ENCODE measurements around the gene PRKCH. TPM values are rescaled to one million over a fixed set of nuclear protein-coding genes. Genes with fewer than 3 reads are reported as not detected.

Gene PRKCH
- total and polyA plus RNA-seq, 9 of the 15 experiments (the other 6 are each of a cell fraction or from before 2014, with no cell fraction given), result 0.61 to 4.4 (median 4.0) TPM

DNA sequence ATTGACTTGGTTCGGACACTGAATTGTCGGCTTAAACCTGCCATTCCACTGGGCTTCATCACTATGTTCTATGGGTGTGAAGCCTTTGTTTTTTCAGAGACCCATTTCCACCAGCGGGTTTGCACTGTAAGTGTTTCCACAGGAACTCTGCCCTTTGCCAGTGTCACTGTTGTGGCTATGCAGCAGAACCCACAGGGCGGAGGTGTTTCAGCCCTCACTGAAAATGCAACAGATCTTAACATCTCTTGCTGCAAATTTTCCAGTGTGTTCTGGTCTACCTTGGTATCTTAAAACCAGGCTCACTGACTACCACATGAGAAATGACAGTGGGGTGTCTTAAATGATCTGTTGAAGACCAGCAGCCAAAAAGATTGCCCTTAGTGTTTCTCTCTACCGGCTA lies 21.1 kb downstream of the PRKCH start:
- H2AFZ ChIP-seq (ENCODE audit: low read depth, low read length), result peak overlapping the region; percentile 87
- no TSS peak for BruUV-seq (replicated peaks)
- ATAC-seq (no peak; the same call in none of the 3 replicates), FAIRE-seq (no peak), DNase-seq (ENCODE audit: extremely low read depth in 1 of 4, low spot score in 3 of 4) (no peak)
- WGBS (ENCODE audit: insufficient coverage, low coverage, missing lambda C conversion rate), result 37% methylated on average over 5 of the region's 5 CpGs
- peaks cover 3% of the 10 kb centered on the region; the same call in 1 of the 3 replicates for H3K79me2 ChIP-seq (ENCODE audit: control insufficient read depth, insufficient read depth, low read length)
- no peaks in the 10 kb centered on the region for H3K9me1 ChIP-seq (ENCODE audit: control insufficient read depth, insufficient read depth, low read length)
- H3K9ac ChIP-seq (ENCODE audit: insufficient read depth in 1 of 2, low read depth in 2 of 2, low read length in 2 of 2), result peak overlapping the region in 1 of 2 experiments; percentile 53; a peak in 2 of 4 replicates
- intact Hi-C loops (cut with micrococcal nuclease), result no loop called here
- H3K27ac ChIP-seq (ENCODE audit: extremely low read depth, low read depth, low read length), result peak overlapping the region; percentile 85
- peak overlapping the region; percentile 77 for H3K4me2 ChIP-seq (ENCODE audit: insufficient read depth, low read length)
- H3K4me1 ChIP-seq (replicated peaks in 1 of 2; ENCODE audit: control insufficient read depth in 2 of 2, insufficient read depth in 2 of 2, low read length in 2 of 2), result peaks cover 9 to 32% of the 10 kb centered on the region in 2 experiments; a peak in 3 of 5 replicates
- CTCF ChIA-PET (ENCODE audit: low intra/inter-chr PET ratio), result no interaction called here
- POLR2A ChIA-PET, result interaction anchor here (1.2 kb wide), 1 partner anchor 12 kb away, joined by 3 read pairs; no protein-coding TSS in a partner anchor
- in situ Hi-C loops (cut with MboI), result no loop called here
- H3K9me3 ChIP-seq (replicated peaks; ENCODE audit: control insufficient read depth, insufficient read depth, low read depth, low read length), result no peaks in the 10 kb centered on the region
- TF ChIP-seq, protein P1, sequence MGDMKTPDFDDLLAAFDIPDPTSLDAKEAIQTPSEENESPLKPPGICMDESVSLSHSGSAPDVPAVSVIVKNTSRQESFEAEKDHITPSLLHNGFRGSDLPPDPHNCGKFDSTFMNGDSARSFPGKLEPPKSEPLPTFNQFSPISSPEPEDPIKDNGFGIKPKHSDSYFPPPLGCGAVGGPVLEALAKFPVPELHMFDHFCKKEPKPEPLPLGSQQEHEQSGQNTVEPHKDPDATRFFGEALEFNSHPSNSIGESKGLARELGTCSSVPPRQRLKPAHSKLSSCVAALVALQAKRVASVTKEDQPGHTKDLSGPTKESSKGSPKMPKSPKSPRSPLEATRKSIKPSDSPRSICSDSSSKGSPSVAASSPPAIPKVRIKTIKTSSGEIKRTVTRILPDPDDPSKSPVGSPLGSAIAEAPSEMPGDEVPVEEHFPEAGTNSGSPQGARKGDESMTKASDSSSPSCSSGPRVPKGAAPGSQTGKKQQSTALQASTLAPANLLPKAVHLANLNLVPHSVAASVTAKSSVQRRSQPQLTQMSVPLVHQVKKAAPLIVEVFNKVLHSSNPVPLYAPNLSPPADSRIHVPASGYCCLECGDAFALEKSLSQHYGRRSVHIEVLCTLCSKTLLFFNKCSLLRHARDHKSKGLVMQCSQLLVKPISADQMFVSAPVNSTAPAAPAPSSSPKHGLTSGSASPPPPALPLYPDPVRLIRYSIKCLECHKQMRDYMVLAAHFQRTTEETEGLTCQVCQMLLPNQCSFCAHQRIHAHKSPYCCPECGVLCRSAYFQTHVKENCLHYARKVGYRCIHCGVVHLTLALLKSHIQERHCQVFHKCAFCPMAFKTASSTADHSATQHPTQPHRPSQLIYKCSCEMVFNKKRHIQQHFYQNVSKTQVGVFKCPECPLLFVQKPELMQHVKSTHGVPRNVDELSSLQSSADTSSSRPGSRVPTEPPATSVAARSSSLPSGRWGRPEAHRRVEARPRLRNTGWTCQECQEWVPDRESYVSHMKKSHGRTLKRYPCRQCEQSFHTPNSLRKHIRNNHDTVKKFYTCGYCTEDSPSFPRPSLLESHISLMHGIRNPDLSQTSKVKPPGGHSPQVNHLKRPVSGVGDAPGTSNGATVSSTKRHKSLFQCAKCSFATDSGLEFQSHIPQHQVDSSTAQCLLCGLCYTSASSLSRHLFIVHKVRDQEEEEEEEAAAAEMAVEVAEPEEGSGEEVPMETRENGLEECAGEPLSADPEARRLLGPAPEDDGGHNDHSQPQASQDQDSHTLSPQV (IDR thresholded peaks at IDR 0.05), result 0 out of 2 replicates have a peak, but pooled peaks have one; percentile 6
- TF ChIP-seq, protein P2, sequence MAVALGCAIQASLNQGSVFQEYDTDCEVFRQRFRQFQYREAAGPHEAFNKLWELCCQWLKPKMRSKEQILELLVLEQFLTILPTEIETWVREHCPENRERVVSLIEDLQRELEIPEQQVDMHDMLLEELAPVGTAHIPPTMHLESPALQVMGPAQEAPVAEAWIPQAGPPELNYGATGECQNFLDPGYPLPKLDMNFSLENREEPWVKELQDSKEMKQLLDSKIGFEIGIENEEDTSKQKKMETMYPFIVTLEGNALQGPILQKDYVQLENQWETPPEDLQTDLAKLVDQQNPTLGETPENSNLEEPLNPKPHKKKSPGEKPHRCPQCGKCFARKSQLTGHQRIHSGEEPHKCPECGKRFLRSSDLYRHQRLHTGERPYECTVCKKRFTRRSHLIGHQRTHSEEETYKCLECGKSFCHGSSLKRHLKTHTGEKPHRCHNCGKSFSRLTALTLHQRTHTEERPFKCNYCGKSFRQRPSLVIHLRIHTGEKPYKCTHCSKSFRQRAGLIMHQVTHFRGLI (CRISPR knock-in tag; IDR thresholded peaks at IDR 0.05), result no peak
- no peaks in the 10 kb centered on the region for H3K36me3 ChIP-seq (ENCODE audit: control insufficient read depth, insufficient read depth, low read length)
- H4K20me1 ChIP-seq (replicated peaks; ENCODE audit: control insufficient read depth, insufficient read depth, low read length), result no peaks in the 10 kb centered on the region
- H3K27me3 ChIP-seq (ENCODE audit: control insufficient read depth in 2 of 2, insufficient read depth in 2 of 2, low read length in 2 of 2), result no peaks in the 10 kb centered on the region
- H3K4me3 ChIP-seq, result no peak overlapping the region
